Rectal smooth muscle tissue (tissue), 1 donor: ENCODE measurements around the gene MYADML2.
"Not testable (repeated sequence)": the region's sequence is repeated elsewhere in the genome, so short reads cannot be mapped to it uniquely, and the experiment has no call there.

Source experiments
- H3K27ac ChIP-seq: one replicate; pipeline ENCODE4 v1.7.0; 2013; ENCODE audit warnings: low read depth, low read length, inconsistent platforms
- H3K27me3 ChIP-seq: one replicate; pipeline ENCODE4 v1.7.0; 2013; ENCODE audit warnings: low read length; ENCODE audit not compliant: control insufficient read depth, insufficient read depth
- H3K36me3 ChIP-seq: one replicate; pipeline ENCODE4 v1.7.0; 2013; ENCODE audit warnings: low read length; ENCODE audit not compliant: control insufficient read depth, insufficient read depth
- H3K4me1 ChIP-seq: one replicate; pipeline ENCODE4 v1.7.0; 2013; ENCODE audit warnings: low read length; ENCODE audit not compliant: control insufficient read depth, insufficient read depth
- H3K4me3 ChIP-seq: one replicate; pipeline ENCODE4 v1.7.0; 2013; ENCODE audit warnings: low read length
- H3K9ac ChIP-seq: one replicate; pipeline ENCODE4 v1.7.0; 2013; ENCODE audit warnings: low read length

Gene MYADML2

DNA sequence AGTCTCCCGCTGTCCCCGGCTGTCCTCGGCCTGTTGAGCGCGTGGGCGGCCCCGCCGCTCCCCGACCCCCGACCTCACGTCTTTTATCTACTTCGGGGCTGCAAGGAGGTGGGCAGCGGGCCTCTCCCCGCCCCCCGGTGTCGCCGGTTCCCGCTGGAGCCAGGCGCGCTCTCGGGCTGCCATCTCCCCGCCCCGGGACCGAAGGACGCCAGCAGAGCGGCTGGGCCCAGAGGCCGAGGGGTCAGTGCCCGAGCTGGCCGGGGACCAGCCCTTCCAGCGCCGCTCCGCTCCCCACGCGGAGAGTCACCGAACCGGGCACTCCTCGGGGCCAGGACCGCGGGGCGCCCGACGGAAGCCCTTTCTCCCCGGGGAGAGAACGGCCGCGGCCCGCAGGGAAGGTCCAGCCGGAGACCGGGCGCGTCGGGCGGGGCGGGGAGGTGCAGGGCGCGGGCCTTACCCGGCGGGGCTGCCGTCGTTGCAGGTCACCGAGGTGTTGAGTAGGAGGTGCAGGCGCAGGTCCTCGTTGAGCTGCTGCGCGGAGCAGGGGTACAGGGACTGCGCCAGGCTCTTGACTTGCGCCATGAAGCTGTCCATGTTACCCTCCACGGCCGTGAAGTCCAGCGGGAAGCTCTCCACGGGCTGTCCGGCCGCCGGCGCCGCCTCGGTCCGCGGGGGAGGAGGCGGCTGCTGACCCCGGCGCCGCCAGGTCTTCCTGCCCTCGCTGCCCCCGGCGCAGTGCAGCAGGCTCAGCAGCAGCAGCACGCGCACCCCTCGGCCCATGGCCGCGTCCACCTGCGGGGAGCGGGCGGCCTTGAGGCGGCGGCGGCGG, 13.3 kb upstream of the MYADML2 start:
- peak overlapping the region; percentile 21 for H3K4me3 ChIP-seq
- H3K27me3 ChIP-seq, result peaks cover 38% of the 10 kb centered on the region
- no peak overlapping the region for H3K27ac ChIP-seq
- H3K4me1 ChIP-seq, result no peaks in the 10 kb centered on the region
- no peaks in the 10 kb centered on the region for H3K36me3 ChIP-seq
- no peak overlapping the region for H3K9ac ChIP-seq

GRCh38 chr17:81959362-81960129, 12.5 kb upstream of the MYADML2 start:
- no peak overlapping the region for H3K9ac ChIP-seq
- H3K36me3 ChIP-seq, result no peaks in the 10 kb centered on the region
- H3K27ac ChIP-seq, result no peak overlapping the region
- H3K4me3 ChIP-seq, result peak overlapping the region; percentile 21
- H3K27me3 ChIP-seq, result peaks cover 38% of the 10 kb centered on the region
- no peaks in the 10 kb centered on the region for H3K4me1 ChIP-seq

DNA sequence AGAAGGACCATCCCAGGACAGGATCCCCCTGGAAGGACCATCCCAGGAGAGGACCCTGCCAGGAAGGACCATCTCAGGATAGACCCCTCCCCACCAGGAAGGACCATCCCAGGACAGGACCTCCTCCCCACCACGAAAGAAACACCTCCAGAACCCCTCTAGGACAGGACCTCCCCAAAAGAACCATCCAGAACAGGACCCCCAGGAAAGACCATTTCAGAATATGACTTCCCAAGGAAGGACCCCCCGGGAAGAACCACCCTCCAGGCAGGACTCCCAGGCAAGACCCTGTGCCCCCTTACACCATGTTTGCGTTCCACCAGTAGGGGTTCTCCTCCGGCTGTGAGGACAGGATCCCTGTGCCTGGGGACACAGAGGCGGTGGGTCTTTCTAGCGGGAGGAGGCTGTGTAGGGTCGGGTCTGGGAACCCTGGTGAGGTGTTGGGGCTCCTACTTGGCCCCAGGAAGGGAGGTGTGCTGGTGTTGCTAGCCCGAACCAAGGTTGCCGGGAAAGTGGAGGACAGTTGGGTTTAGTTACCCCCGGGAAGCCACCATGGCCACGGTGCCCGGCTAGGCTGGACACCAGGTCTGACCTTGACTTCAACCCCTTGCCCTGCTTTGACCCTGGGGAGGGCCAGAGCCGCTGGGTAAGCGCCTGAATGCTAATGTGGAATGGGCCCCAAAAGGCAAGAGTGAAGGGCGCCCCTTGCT, 11.8 kb upstream of the MYADML2 start:
- Histone ChIP-seq H3K27ac (no peak overlapping the region), H3K27me3 (peaks cover 35% of the 10 kb centered on the region), H3K9ac (no peak overlapping the region), H3K4me1 (no peaks in the 10 kb centered on the region), H3K36me3 (no peaks in the 10 kb centered on the region), H3K4me3 (no peak overlapping the region)

- Histone ChIP-seq H3K4me3 (no peak overlapping the region), H3K9ac (no peak overlapping the region), H3K36me3 (no peaks in the 10 kb centered on the region), H3K27ac (no peak overlapping the region), H3K4me1 (no peaks in the 10 kb centered on the region), H3K27me3 (peaks cover 30% of the 10 kb centered on the region)
These were observed 10.8 kb upstream of the MYADML2 start for GRCh38 chr17:81957691-81958432.

- Histone ChIP-seq H3K27me3 (peaks cover 23% of the 10 kb centered on the region), H3K9ac (no peak overlapping the region), H3K4me1 (no peaks in the 10 kb centered on the region), H3K27ac (no peak overlapping the region), H3K4me3 (no peak overlapping the region), H3K36me3 (no peaks in the 10 kb centered on the region)
These were observed 9.9 kb upstream of the MYADML2 start for GRCh38 chr17:81956607-81957589.

DNA sequence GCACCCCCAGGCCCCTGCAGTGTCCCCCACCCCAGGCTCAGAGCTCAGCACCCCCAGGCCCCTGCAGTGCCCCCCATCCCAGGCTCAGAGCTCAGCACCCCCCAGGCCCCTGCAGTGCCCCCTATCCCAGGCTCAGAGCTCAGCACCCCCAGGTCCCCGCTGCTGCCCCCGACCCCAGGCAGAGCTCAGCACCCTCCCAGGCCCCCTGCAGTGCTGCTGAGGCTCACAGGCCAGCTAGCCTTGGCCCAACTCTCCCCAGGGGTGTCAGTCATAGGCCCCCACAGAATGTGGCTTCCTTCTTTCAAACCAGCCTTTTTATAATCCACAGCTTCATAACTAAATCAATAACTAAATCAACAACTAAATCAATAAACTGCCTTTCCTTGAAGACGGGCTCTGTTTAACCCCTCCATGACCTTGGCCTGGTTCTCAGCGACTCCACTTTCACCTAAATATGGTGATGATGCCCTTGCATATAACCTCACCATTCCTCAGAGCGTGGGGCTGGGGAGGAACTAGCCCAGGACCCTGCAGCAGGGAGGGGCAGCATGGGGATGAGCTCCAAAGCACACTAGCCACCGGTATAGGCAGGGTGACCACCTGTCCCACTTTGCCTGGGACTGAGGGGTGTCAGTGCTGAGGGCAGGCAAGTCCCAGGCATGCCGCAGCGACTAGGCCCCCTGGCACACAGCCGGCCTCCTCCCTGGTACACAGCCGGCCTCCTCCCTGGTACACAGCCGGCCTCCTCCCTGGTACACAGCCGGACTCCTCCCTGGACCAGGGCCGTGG, 8.9 kb upstream of the MYADML2 start:
- Histone ChIP-seq H3K4me3 (no peak overlapping the region), H3K27me3 (peaks cover 19% of the 10 kb centered on the region), H3K36me3 (no peaks in the 10 kb centered on the region), H3K27ac (no peak overlapping the region), H3K4me1 (no peaks in the 10 kb centered on the region), H3K9ac (no peak overlapping the region)

- Histone ChIP-seq H3K27me3 (peaks cover 17% of the 10 kb centered on the region), H3K9ac (no peak overlapping the region), H3K27ac (no peak overlapping the region), H3K36me3 (no peaks in the 10 kb centered on the region), H3K4me3 (no peak overlapping the region), H3K4me1 (no peaks in the 10 kb centered on the region)
These were observed 8.1 kb upstream of the MYADML2 start for GRCh38 chr17:81955058-81955681.

DNA sequence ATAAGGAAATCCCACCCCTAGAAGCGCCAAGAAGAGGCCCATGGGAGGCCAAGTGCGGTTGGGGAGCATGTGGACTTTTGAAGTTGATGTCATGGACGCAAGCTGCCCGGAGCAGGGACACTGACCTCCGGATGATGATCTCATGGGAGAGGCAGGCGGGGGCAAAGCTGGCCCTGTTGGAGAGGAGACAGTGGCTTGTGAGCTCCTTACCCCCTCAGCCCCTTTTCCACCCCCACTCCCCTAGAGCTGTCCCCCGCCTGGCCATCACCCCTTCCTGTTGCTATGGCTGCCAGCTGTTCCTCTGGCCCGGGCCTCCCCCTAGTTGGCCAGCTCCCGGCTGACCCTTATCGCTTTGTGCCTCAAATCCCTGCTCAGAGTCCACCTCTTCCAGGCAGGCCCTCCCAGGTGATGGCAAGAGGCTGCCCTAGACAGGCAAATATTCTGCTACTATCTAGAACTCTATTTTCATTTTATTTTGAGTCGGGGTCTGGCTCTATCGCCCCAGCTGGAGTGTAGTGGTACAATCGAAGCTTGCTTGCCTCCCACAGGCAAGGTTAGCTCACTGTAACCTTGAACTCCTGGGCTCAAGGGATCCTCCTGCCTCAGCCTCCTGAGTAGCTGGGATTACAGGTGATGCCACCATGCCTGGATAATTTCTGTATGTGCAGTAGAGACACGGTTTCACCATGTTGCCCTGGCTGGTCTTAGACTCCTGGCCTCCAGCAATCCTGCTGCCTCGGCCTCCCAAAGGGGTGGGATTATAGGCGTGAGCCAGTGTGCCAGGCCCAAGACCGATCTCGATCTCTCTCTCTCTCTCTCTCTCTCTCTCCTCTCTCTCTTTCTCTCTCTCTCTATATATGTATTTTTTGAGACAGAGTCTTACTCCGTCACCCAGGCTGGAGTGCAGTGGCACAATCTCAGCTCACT, 7.4 kb upstream of the MYADML2 start:
- Histone ChIP-seq H3K9ac (no peak overlapping the region), H3K27me3 (peaks cover 13% of the 10 kb centered on the region), H3K4me3 (no peak overlapping the region), H3K36me3 (no peaks in the 10 kb centered on the region), H3K27ac (no peak overlapping the region), H3K4me1 (no peaks in the 10 kb centered on the region)

DNA sequence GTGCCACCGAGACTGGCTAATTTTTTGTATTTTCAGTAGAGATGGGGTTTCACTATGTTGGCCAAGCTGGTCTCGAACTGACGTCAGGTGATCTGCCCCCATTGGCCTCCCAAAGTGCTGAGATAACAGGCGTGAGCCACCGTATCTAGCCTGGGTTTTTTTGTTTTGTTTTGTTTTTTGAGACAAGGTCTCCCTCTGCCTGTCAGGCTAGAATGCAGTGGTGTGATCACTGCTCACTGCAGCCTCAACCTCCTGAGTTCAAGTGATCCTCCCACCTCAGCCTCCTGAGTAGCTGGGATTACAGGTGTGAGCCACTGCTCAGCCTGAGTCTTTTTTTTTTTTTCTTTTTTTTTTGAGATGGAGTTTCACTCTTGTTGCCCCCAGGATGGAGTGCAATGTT, 6.4 kb upstream of the MYADML2 start:
- H3K27me3 ChIP-seq, H3K27ac ChIP-seq, H3K4me1 ChIP-seq, H3K9ac ChIP-seq, H3K4me3 ChIP-seq, H3K36me3 ChIP-seq: not testable (repeated sequence)

GRCh38 chr17:81952792-81953228, 5.8 kb upstream of the MYADML2 start:
- Histone ChIP-seq H3K4me1 (no peaks in the 10 kb centered on the region), H3K27me3 (peaks cover 3% of the 10 kb centered on the region), H3K36me3 (no peaks in the 10 kb centered on the region), H3K4me3 (no peak overlapping the region), H3K27ac (no peak overlapping the region), H3K9ac (no peak overlapping the region)
